Measurements from ENCODE around the gene EMB. TPM values are rescaled to one million over a fixed set of nuclear protein-coding genes. Genes with fewer than 3 reads are reported as not detected.
A peak's percentile ranks its signal among the peaks of the same experiment; 100 is the strongest.
"Not testable (repeated sequence)": the region's sequence is repeated elsewhere in the genome, so short reads cannot be mapped to it uniquely, and the experiment has no call there.

EMB gene
- total RNA-seq, 5 donors from 2014 or later (not counting 1 experiment from before 2014, with no cell fraction given): 148 to 210 (median 176) TPM

GRCh38 chr5:50435168-50435567, 5.9 kb downstream of the EMB start:
- WGBS (ENCODE audit: insufficient coverage): 6% methylated on average over 2 of the region's 3 CpGs
- Histone ChIP-seq H3K9me3 (no peaks in the 10 kb centered on the region), H3K36me3 (ENCODE audit: control insufficient read depth in 2 of 2, extremely low read depth in 1 of 2, insufficient read depth in 1 of 2, low read length in 1 of 2) (no peaks in the 10 kb centered on the region), H3K27me3 (replicated peaks in 1 of 2; ENCODE audit: control insufficient read depth in 2 of 2, extremely low read depth in 1 of 2, insufficient read depth in 2 of 2, low read length in 1 of 2) (no peaks in the 10 kb centered on the region), H3K4me1 (ENCODE audit: control insufficient read depth in 1 of 2, extremely low read depth in 1 of 2, insufficient read depth in 2 of 2, low read length in 2 of 2) (peaks cover 27 to 39% of the 10 kb centered on the region in 2 experiments), H3K4me3 (ENCODE audit: control insufficient read depth in 1 of 2, extremely low read depth in 1 of 2, low read length in 1 of 2) (no peak overlapping the region), H3K27ac (ENCODE audit: low read length) (peak overlapping the region; percentile 6)
- Mint-ChIP-seq H3K9me3 (no peaks in the 10 kb centered on the region), H3K27me3 (no peaks in the 10 kb centered on the region), H3K4me1 (peaks cover 90 to 98% (median 94%) of the 10 kb centered on the region in 3 donors), H3K4me3 (peak overlapping the region; percentile 30 to 69 (median 65)), H3K27ac (peak overlapping the region; percentile 75 to 79), H3K36me3 (peaks cover 17% of the 10 kb centered on the region)
- ChIA-PET CTCF (no interaction called here), POLR2A (interaction anchor here in 1 of 2 donors (0.9 kb wide), 1 partner anchor 303 kb away, joined by 5 read pairs; no protein-coding TSS in a partner anchor)
- DNase-seq (peak in 1 of 35 experiments; percentile 31), ATAC-seq (replicated peaks in 1 of 4) (peak in 2 of 4 experiments; percentile 11 to 31)

GRCh38 chr5:50431133-50431904, 9.8 kb downstream of the EMB start:
- not testable (repeated sequence) for H3K9me3 ChIP-seq; H3K9me3 Mint-ChIP-seq; DNase-seq; H3K27me3 Mint-ChIP-seq; ATAC-seq (replicated peaks in 1 of 4); H3K27ac ChIP-seq (ENCODE audit: low read length); H3K27me3 ChIP-seq (replicated peaks in 1 of 2; ENCODE audit: control insufficient read depth in 2 of 2, extremely low read depth in 1 of 2, insufficient read depth in 2 of 2, low read length in 1 of 2); H3K4me3 ChIP-seq (ENCODE audit: control insufficient read depth in 1 of 2, extremely low read depth in 1 of 2, low read length in 1 of 2)
- POLR2A ChIA-PET: interaction anchor here in 1 of 2 donors (1.4 kb wide), 1 partner anchor 10 kb away, joined by 3 read pairs; the partner anchor contains the start of gene EMB
- 92% methylated on average over 2 of the region's 3 CpGs for WGBS (ENCODE audit: insufficient coverage)
- Mint-ChIP-seq H3K27ac (peak overlapping the region; percentile 88 to 92), H3K4me3 (peak overlapping the region; percentile 9 to 66 (median 39)), H3K4me1 (peaks cover 85 to 93% (median 87%) of the 10 kb centered on the region in 3 donors), H3K36me3 (peaks cover 28% of the 10 kb centered on the region)
- CTCF ChIA-PET: interaction anchor here (0.9 to 1.6 kb wide), 3 partner anchors 9 to 10 kb away, joined by 3 to 4 read pairs (median 3); partner anchors contain the start of gene EMB (in 2 of the 2)
- Histone ChIP-seq H3K4me1 (ENCODE audit: control insufficient read depth in 1 of 2, extremely low read depth in 1 of 2, insufficient read depth in 2 of 2, low read length in 2 of 2) (peaks cover 24 to 45% of the 10 kb centered on the region in 2 experiments), H3K36me3 (ENCODE audit: control insufficient read depth in 2 of 2, extremely low read depth in 1 of 2, insufficient read depth in 1 of 2, low read length in 1 of 2) (peaks cover 0 to 14% of the 10 kb centered on the region in 2 donors)

DNA sequence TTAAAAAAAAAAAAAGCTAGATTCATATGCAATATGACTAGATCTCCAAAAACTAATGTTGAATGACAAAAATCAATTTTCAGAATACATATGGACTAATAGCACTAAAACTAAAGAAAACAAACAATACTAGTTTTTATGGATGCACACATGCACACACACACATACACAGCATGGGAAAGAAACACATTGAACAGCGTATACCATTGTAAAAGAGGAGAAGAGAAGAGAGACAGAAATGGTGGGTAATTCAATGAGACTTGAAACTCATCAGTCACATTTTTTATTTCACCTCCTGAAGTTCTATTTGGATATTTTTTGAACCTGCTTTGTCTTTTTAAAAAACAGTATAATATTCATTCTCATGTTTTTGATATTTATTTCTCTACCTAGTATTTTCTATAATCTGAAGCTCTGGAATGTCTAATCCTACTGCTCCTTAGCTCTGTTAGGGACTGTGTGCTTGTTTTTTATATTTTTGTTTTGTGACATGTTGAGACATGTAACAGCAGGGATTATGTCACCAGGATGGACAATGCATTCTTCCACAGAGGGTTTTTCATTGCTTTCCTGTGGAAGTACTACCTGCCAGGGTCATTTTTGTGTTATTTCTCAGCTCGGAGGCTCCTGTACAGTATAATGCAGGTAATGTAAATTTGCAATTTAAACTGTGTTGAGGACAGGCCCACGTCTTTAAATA, 17.8 kb downstream of the EMB start:
- not testable (repeated sequence) for H3K4me3 ChIP-seq (ENCODE audit: control insufficient read depth in 1 of 2, extremely low read depth in 1 of 2, low read length in 1 of 2); H3K4me1 ChIP-seq (ENCODE audit: control insufficient read depth in 1 of 2, extremely low read depth in 1 of 2, insufficient read depth in 2 of 2, low read length in 2 of 2); H3K27me3 Mint-ChIP-seq; H3K4me3 Mint-ChIP-seq; DNase-seq; H3K27me3 ChIP-seq (replicated peaks in 1 of 2; ENCODE audit: control insufficient read depth in 2 of 2, extremely low read depth in 1 of 2, insufficient read depth in 2 of 2, low read length in 1 of 2); H3K27ac ChIP-seq (ENCODE audit: low read length); H3K9me3 ChIP-seq
- ChIA-PET CTCF (interaction anchor here in 1 of 2 donors (0.5 kb wide), 1 partner anchor 81 kb away, joined by 3 read pairs; no protein-coding TSS in a partner anchor), POLR2A (interaction anchor here in 1 of 2 donors (0.5 kb wide), 1 partner anchor 329 kb away, joined by 4 read pairs; no protein-coding TSS in a partner anchor)
- WGBS (ENCODE audit: insufficient coverage): no CpG with 5 or more reads among the region's 3 CpGs
- Mint-ChIP-seq H3K9me3 (peaks cover 3 to 13% (median 4%) of the 10 kb centered on the region in 3 donors), H3K4me1 (peaks cover 70 to 76% (median 74%) of the 10 kb centered on the region in 3 donors), H3K27ac (peak overlapping the region; percentile 66 to 71), H3K36me3 (peaks cover 55% of the 10 kb centered on the region)
- H3K36me3 ChIP-seq (ENCODE audit: control insufficient read depth in 2 of 2, extremely low read depth in 1 of 2, insufficient read depth in 1 of 2, low read length in 1 of 2): peaks cover 0 to 25% of the 10 kb centered on the region in 2 donors
- peak in 1 of 4 experiments; percentile 31 for ATAC-seq (replicated peaks in 1 of 4)

DNA sequence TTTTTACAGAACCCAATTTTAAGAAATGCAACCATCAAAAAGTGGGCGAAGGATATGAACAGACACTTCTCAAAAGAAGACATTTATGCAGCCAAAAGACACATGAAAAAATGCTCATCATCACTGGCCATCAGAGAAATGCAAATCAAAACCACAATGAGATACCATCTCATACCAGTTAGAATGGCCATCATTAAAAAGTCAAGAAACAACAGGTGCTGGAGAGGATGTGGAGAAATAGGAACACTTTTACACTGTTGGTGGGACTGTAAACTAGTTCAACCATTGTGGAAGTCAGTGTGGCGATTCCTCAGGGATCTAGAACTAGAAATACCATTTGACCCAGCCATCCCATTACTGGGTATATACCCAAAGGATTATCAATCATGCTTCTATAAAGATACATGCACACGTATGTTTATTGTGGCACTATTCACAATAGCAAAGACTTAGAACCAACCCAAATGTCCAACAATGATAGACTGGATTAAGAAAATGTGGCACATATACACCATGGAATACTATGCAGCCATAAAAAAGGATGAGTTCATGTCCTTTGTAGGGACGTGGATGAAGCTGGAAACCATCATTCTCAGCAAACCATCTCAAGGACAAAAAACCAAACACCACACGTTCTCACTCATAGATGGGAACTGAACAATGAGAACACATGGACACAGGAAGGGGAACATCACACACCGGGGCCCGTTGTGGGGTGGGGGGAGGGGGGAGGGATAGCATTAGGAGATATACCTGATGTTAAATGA, 19.7 kb downstream of the EMB start:
- ATAC-seq (replicated peaks in 1 of 4); DNase-seq; H3K4me3 Mint-ChIP-seq; H3K27ac ChIP-seq (ENCODE audit: low read length); H3K4me3 ChIP-seq (ENCODE audit: control insufficient read depth in 1 of 2, extremely low read depth in 1 of 2, low read length in 1 of 2); H3K27me3 ChIP-seq (replicated peaks in 1 of 2; ENCODE audit: control insufficient read depth in 2 of 2, extremely low read depth in 1 of 2, insufficient read depth in 2 of 2, low read length in 1 of 2); H3K9me3 ChIP-seq; H3K27me3 Mint-ChIP-seq; POLR2A ChIA-PET: not testable (repeated sequence)
- no CpG with 5 or more reads among the region's 7 CpGs for WGBS (ENCODE audit: insufficient coverage)
- H3K4me1 Mint-ChIP-seq: peaks cover 72 to 80% (median 80%) of the 10 kb centered on the region in 3 donors
- Histone ChIP-seq H3K36me3 (ENCODE audit: control insufficient read depth in 2 of 2, extremely low read depth in 1 of 2, insufficient read depth in 1 of 2, low read length in 1 of 2) (peaks cover 0 to 11% of the 10 kb centered on the region in 2 donors), H3K4me1 (ENCODE audit: control insufficient read depth in 1 of 2, extremely low read depth in 1 of 2, insufficient read depth in 2 of 2, low read length in 2 of 2) (peaks cover 6 to 13% of the 10 kb centered on the region in 2 experiments)
- CTCF ChIA-PET: interaction anchor here in 1 of 2 donors (0.6 kb wide), 1 partner anchor 337 kb away, joined by 3 read pairs; no protein-coding TSS in a partner anchor
- H3K9me3 Mint-ChIP-seq: peaks cover 3 to 13% (median 4%) of the 10 kb centered on the region in 3 donors
- H3K27ac Mint-ChIP-seq: peak overlapping the region; percentile 2 to 92
- H3K36me3 Mint-ChIP-seq: peaks cover 43% of the 10 kb centered on the region

DNA sequence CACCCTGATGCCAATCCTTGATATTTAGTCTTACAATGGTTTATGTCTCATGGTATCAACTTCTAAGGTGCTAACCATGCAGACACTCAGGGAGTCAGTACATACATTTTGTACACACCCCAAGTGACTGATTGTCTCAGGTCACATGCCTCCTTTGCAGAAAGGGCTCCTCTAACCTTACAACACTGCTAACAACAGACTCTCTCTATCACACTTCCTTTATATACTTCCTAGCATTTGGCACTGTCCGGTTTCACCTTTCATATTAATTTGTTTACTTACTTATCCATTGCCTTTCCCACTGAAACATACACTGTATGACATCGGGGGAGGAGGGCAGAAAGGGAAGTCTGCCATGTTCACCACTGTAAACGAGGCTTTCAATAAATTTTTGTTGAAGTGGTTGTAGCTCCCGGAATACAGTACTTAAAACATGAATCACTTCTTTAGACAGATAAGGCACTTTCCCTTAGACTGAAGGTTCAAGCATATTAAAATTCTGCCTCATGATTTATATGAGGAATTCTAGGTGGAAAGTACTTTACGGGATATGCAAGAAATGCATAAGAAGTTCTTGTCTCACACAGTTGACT, 20.6 kb downstream of the EMB start:
- Mint-ChIP-seq H3K36me3 (peaks cover 39% of the 10 kb centered on the region), H3K27ac (peak overlapping the region; percentile 65 to 92), H3K4me3 (no peak overlapping the region), H3K9me3 (peaks cover 3 to 13% (median 4%) of the 10 kb centered on the region in 3 donors), H3K4me1 (peaks cover 80 to 83% (median 82%) of the 10 kb centered on the region in 3 donors), H3K27me3 (no peaks in the 10 kb centered on the region)
- H3K27ac ChIP-seq (ENCODE audit: low read length): no peak overlapping the region
- ATAC-seq (replicated peaks in 1 of 4) (no peak), DNase-seq (no peak)
- no peaks in the 10 kb centered on the region for H3K9me3 ChIP-seq
- ChIA-PET POLR2A (no interaction called here), CTCF (no interaction called here)
- H3K27me3 ChIP-seq (replicated peaks in 1 of 2; ENCODE audit: control insufficient read depth in 2 of 2, extremely low read depth in 1 of 2, insufficient read depth in 2 of 2, low read length in 1 of 2): no peaks in the 10 kb centered on the region
- peaks cover 0 to 7% of the 10 kb centered on the region in 2 donors for H3K36me3 ChIP-seq (ENCODE audit: control insufficient read depth in 2 of 2, extremely low read depth in 1 of 2, insufficient read depth in 1 of 2, low read length in 1 of 2)
- WGBS (ENCODE audit: insufficient coverage): no CpG with 5 or more reads among the region's 5 CpGs
- peaks cover 6 to 22% of the 10 kb centered on the region in 2 experiments for H3K4me1 ChIP-seq (ENCODE audit: control insufficient read depth in 1 of 2, extremely low read depth in 1 of 2, insufficient read depth in 2 of 2, low read length in 2 of 2)
- no peak overlapping the region for H3K4me3 ChIP-seq (ENCODE audit: control insufficient read depth in 1 of 2, extremely low read depth in 1 of 2, low read length in 1 of 2)

Data from T-cell (primary cell).